Liver (tissue), 3 donors: Measurements from ENCODE around the gene SWT1.

Experiments used
- ATF3 ChIP-seq: IDR thresholded peaks from 2 replicates; pipeline ENCODE4 v1.6.1; 2016; ENCODE audit warnings: antibody characterized with exemption
- CTCF ChIP-seq: fragments of 150-350 bp; IDR thresholded peaks from 2 replicates; pipeline ENCODE4 v1.5.1; 2017; ENCODE audit warnings: improper control_type of control experiment, low read depth, low read length; ENCODE audit not compliant: missing input control
- EGR1 ChIP-seq, 2 donors: IDR thresholded peaks; 2 replicates each; pipeline ENCODE4 v1.6.1; 2016 to 2018; ENCODE audit warnings: antibody characterized with exemption in 2 of 2, low read depth in 2 of 2
- FOXA1 ChIP-seq: IDR thresholded peaks from 2 replicates; pipeline ENCODE4 v1.6.1; 2016; ENCODE audit warnings: antibody characterized with exemption
- JUND ChIP-seq, 2 donors: IDR thresholded peaks; 2 replicates each; pipeline ENCODE4 v1.6.1; 2016; ENCODE audit warnings: antibody characterized with exemption in 2 of 2
- NR2F2 ChIP-seq: IDR thresholded peaks from 2 replicates; pipeline ENCODE4 v1.6.1; 2016; ENCODE audit warnings: antibody characterized with exemption
- RAD21 ChIP-seq, 2 donors: IDR thresholded peaks; 2 replicates each; pipeline ENCODE4 v1.6.1; 2016; ENCODE audit warnings: antibody characterized with exemption in 2 of 2, mild to moderate bottlenecking in 2 of 2
- REST ChIP-seq: IDR thresholded peaks from 2 replicates; pipeline ENCODE4 v1.6.1; 2016; ENCODE audit warnings: antibody characterized with exemption, mild to moderate bottlenecking
- SP1 ChIP-seq: IDR thresholded peaks from 2 replicates; pipeline ENCODE4 v1.6.1; 2018; ENCODE audit warnings: antibody characterized with exemption, mild to moderate bottlenecking
- TAF1 ChIP-seq: conservative IDR thresholded peaks from 2 replicates; pipeline ENCODE4 v1.6.1; 2016; ENCODE audit warnings: antibody characterized with exemption, mild to moderate bottlenecking
- YY1 ChIP-seq: IDR thresholded peaks from 2 replicates; pipeline ENCODE4 v1.6.1; 2016; ENCODE audit warnings: antibody characterized with exemption, mild to moderate bottlenecking
- TF ChIP-seq, protein P1 (sequence below): IDR thresholded peaks from 2 replicates; pipeline ENCODE4 v1.6.1; 2016; ENCODE audit warnings: antibody characterized with exemption
- TF ChIP-seq, protein P2 (sequence below): IDR thresholded peaks from 2 replicates; pipeline ENCODE4 v1.6.1; 2016; ENCODE audit warnings: antibody characterized with exemption
- donor health status: healthy.
- donor health status: healthy.

DNA sequence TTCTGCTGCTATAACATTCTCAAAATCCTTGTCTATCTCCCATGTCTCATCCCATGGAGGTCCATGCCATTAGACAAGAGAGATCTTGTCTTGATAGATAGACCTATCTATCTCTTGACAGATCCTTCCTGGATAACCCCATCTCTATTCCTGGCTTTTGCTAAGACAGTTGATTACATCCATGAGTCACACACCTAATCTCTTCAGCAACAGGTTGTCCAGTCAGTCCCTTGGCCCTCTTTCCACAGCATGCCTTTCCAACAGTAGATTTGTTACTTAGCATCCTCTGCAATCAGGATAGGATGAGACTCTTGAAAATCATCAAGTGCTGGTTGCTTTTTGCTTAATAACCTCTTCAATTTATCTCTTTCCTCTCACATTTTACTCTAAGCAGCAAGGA is 46.8 kb upstream of the SWT1 start:
- TF ChIP-seq CTCF (no peak), YY1 (no peak), ATF3 (no peak), REST (no peak), JUND (IDR thresholded peaks at IDR 0.05) (no peak), TAF1 (no peak), RAD21 (IDR thresholded peaks at IDR 0.05) (no peak), FOXA1 (no peak), SP1 (no peak), EGR1 (IDR thresholded peaks at IDR 0.05; ENCODE audit: low read depth in 2 of 2) (no peak), NR2F2 (no peak)
- TF ChIP-seq, protein P1, sequence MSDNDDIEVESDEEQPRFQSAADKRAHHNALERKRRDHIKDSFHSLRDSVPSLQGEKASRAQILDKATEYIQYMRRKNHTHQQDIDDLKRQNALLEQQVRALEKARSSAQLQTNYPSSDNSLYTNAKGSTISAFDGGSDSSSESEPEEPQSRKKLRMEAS: no peak
- TF ChIP-seq, protein P2, sequence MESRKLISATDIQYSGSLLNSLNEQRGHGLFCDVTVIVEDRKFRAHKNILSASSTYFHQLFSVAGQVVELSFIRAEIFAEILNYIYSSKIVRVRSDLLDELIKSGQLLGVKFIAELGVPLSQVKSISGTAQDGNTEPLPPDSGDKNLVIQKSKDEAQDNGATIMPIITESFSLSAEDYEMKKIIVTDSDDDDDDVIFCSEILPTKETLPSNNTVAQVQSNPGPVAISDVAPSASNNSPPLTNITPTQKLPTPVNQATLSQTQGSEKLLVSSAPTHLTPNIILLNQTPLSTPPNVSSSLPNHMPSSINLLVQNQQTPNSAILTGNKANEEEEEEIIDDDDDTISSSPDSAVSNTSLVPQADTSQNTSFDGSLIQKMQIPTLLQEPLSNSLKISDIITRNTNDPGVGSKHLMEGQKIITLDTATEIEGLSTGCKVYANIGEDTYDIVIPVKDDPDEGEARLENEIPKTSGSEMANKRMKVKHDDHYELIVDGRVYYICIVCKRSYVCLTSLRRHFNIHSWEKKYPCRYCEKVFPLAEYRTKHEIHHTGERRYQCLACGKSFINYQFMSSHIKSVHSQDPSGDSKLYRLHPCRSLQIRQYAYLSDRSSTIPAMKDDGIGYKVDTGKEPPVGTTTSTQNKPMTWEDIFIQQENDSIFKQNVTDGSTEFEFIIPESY: no peak
